IMR-90 (cell line): Measurements from ENCODE around the gene FNDC7. TPM values are rescaled to one million over a fixed set of nuclear protein-coding genes. Genes with fewer than 3 reads are reported as not detected.
A peak's percentile ranks its signal among the peaks of the same experiment; 100 is the strongest.

Experiments
- ATAC-seq: fragments of 200-7000 bp; cut with Tn5 transposase; 2 replicates; pipeline ENCODE4 v1.9.1; 2020; ENCODE audit warnings: low read depth, mild to moderate bottlenecking, moderate library complexity
- BruUV-seq: library from RNA; stranded (reverse); fragments of 400-500 nt; replicated peaks from 2 replicates; lab custom pipeline; 2021; lab: Mats Ljungman, UMichigan
- CTCF ChIA-PET: fragments of 300-600 bp; formaldehyde crosslinking; extraction: SDS; loops from one replicate; lab custom pipeline; 2021; ENCODE audit warnings: antibody characterized with exemption; lab: Yijun Ruan, JAX
- POLR2A ChIA-PET: fragments of 300-600 bp; sonication (Branson Sonifier 250); formaldehyde crosslinking; loops from one replicate; lab custom pipeline; 2022; ENCODE audit warnings: antibody characterized with exemption; ENCODE audit not compliant: unreplicated experiment; lab: Charles Lee
- DNase-seq: peaks from one replicate; pipeline ENCODE4 v3.0.0; 2013
- H2AFZ ChIP-seq: replicated peaks from 2 replicates; pipeline ENCODE3; 2013; ENCODE audit warnings: low read length, mild to moderate bottlenecking; ENCODE audit not compliant: poor library complexity
- H2AK5ac ChIP-seq: 2 replicates; pipeline ENCODE4 v1.6.1; 2013; ENCODE audit warnings: low read depth, low read length, inconsistent platforms
- H2AK9ac ChIP-seq: replicated peaks from 2 replicates; pipeline ENCODE3; 2013; ENCODE audit warnings: mild to moderate bottlenecking, low read depth, low read length, moderate library complexity; ENCODE audit not compliant: poor library complexity
- H2BK120ac ChIP-seq: 2 replicates; pipeline ENCODE4 v1.6.1; 2013; ENCODE audit warnings: low read depth, low read length, inconsistent platforms
- H2BK15ac ChIP-seq: 3 replicates; pipeline ENCODE4 v1.6.1; 2013; ENCODE audit warnings: low read depth, low read length, inconsistent platforms
- H2BK20ac ChIP-seq: 2 replicates; pipeline ENCODE4 v1.6.1; 2013; ENCODE audit warnings: low read depth, mild to moderate bottlenecking, inconsistent platforms, low read length, moderate library complexity
- H2BK5ac ChIP-seq: 2 replicates; pipeline ENCODE4 v1.6.1; 2013; ENCODE audit warnings: mild to moderate bottlenecking, low read depth, low read length, inconsistent platforms; ENCODE audit not compliant: poor library complexity, severe bottlenecking
- H3K14ac ChIP-seq: replicated peaks from 2 replicates; pipeline ENCODE4 v1.6.1; 2013; ENCODE audit warnings: low read depth, low read length, inconsistent platforms
- H3K18ac ChIP-seq: 2 replicates; pipeline ENCODE4 v1.6.1; 2013; ENCODE audit warnings: low read depth, low read length, control low read depth
- H3K23ac ChIP-seq: 2 replicates; pipeline ENCODE4 v1.6.1; 2013; ENCODE audit warnings: low read depth, low read length, inconsistent platforms
- H3K27ac ChIP-seq: 2 replicates; pipeline ENCODE4 v1.5.1; 2013; ENCODE audit warnings: mild to moderate bottlenecking, control low read depth, low read length; ENCODE audit not compliant: insufficient read depth
- H3K27me3 ChIP-seq: 2 replicates; pipeline ENCODE4 v1.6.1; 2013; ENCODE audit warnings: low read length; ENCODE audit not compliant: control insufficient read depth, insufficient read depth
- H3K36me3 ChIP-seq: 2 replicates; pipeline ENCODE4 v1.6.1; 2013; ENCODE audit warnings: low read length, mixed read lengths; ENCODE audit not compliant: control insufficient read depth, insufficient read depth
- H3K4ac ChIP-seq: 2 replicates; pipeline ENCODE4 v1.6.1; 2013; ENCODE audit warnings: low read depth, low read length, inconsistent platforms
- H3K4me1 ChIP-seq: 2 replicates; pipeline ENCODE4 v1.6.1; 2013; ENCODE audit warnings: low read length, mixed read lengths; ENCODE audit not compliant: control insufficient read depth, insufficient read depth
- H3K4me2 ChIP-seq: 2 replicates; pipeline ENCODE4 v1.6.1; 2013; ENCODE audit warnings: low read depth, mild to moderate bottlenecking, control low read depth, low read length, moderate library complexity
- H3K4me3 ChIP-seq: 2 replicates; pipeline ENCODE4 v1.5.1; 2013; ENCODE audit warnings: low read depth, mild to moderate bottlenecking, control low read depth, low read length, moderate library complexity; ENCODE audit not compliant: insufficient read depth
- H3K56ac ChIP-seq: 2 replicates; pipeline ENCODE4 v1.6.1; 2013; ENCODE audit warnings: low read length, inconsistent platforms; ENCODE audit not compliant: insufficient read depth; ENCODE audit errors: extremely low read depth
- H3K79me1 ChIP-seq, 2 experiments: 2 replicates each; pipeline ENCODE4 v1.6.1; 2013; ENCODE audit warnings: low read length in 2 of 2, inconsistent platforms in 1 of 2, low read depth in 1 of 2
- H3K9ac ChIP-seq: 2 replicates; pipeline ENCODE4 v1.6.1; 2013; ENCODE audit warnings: low read depth, low read length, control low read depth
- H3K9me1 ChIP-seq: 2 replicates; pipeline ENCODE4 v1.6.1; 2013; ENCODE audit warnings: low read length, inconsistent platforms; ENCODE audit not compliant: insufficient read depth
- H3K9me3 ChIP-seq: 2 replicates; pipeline ENCODE4 v1.6.1; 2013; ENCODE audit warnings: low read length; ENCODE audit not compliant: control insufficient read depth, insufficient read depth
- H4K20me1 ChIP-seq: 2 replicates; pipeline ENCODE4 v1.6.1; 2013; ENCODE audit warnings: low read length, inconsistent platforms; ENCODE audit not compliant: insufficient read depth
- H4K5ac ChIP-seq: 2 replicates; pipeline ENCODE4 v1.6.1; 2013; ENCODE audit warnings: mild to moderate bottlenecking, low read depth, low read length, control low read depth
- H4K8ac ChIP-seq, 2 experiments: 2 replicates each; pipeline ENCODE4 v1.6.1; 2013; ENCODE audit warnings: low read depth in 2 of 2, low read length in 2 of 2, control low read depth in 1 of 2, inconsistent platforms in 1 of 2
- H4K91ac ChIP-seq: 2 replicates; pipeline ENCODE4 v1.6.1; 2013; ENCODE audit warnings: low read depth, low read length, inconsistent platforms; ENCODE audit not compliant: insufficient read depth
- BHLHE40 ChIP-seq: fragments of 150-350 bp; IDR thresholded peaks from 2 replicates; pipeline ENCODE4 v1.6.1; 2016; ENCODE audit warnings: mild to moderate bottlenecking, low read depth, low read length
- CEBPB ChIP-seq: IDR thresholded peaks from 2 replicates; pipeline ENCODE4 v1.6.1; 2012; ENCODE audit warnings: low read depth, low read length, improper control_type of control experiment
- CHD1 ChIP-seq: IDR thresholded peaks from 2 replicates; pipeline ENCODE4 v1.6.1; 2012; ENCODE audit warnings: low read depth, low read length, improper control_type of control experiment
- CTCF ChIP-seq: conservative IDR thresholded peaks from 2 replicates; pipeline ENCODE4 v1.5.1; 2012; ENCODE audit warnings: mild to moderate bottlenecking, low read depth, low read length, improper control_type of control experiment
- ELK1 ChIP-seq: fragments of 150-350 bp; IDR thresholded peaks from 2 replicates; pipeline ENCODE4 v1.6.1; 2016; ENCODE audit warnings: low read depth, mild to moderate bottlenecking, low read length, moderate library complexity, borderline replicate concordance
- MAFK ChIP-seq: IDR thresholded peaks from 2 replicates; pipeline ENCODE4 v1.6.1; 2012; ENCODE audit warnings: low read depth, low read length, improper control_type of control experiment
- MAZ ChIP-seq: IDR thresholded peaks from 2 replicates; pipeline ENCODE4 v1.6.1; 2012; ENCODE audit warnings: low read depth, mild to moderate bottlenecking, low read length, improper control_type of control experiment, moderate library complexity, borderline replicate concordance
- POLR2A ChIP-seq: IDR thresholded peaks from 2 replicates; pipeline ENCODE4 v1.6.1; 2012; ENCODE audit warnings: mild to moderate bottlenecking, low read depth, low read length
- dilution Hi-C: fragments of 300-500 bp; cut with HindIII; formaldehyde crosslinking; loops from one replicate; pipeline ENCODE4 v1.14.3; 2018; ENCODE audit warnings: low sequenced_read_pairs; ENCODE audit not compliant: unreplicated experiment
- in situ Hi-C: fragments of 300-500 bp; cut with MboI; formaldehyde crosslinking; loops from 3 replicates; pipeline ENCODE4 v1.14.3; 2019; ENCODE audit warnings: low sequenced_read_pairs, inconsistent platforms, mixed read lengths
- intact Hi-C: fragments of 100-400 bp; cut with micrococcal nuclease; formaldehyde crosslinking; loops from 2 replicates; pipeline ENCODE4 v1.10.0; 2022
- polyA plus RNA-seq, 3 experiments: library from polyadenylated mRNA; depleted of rRNA; stranded (reverse); fragments of >200 nt; gene quantifications; 2 replicates each; pipeline ENCODE4 v1.2.3, GENCODE V29; 2012; ENCODE audit warnings: low replicate concordance in 1 of 3
- total RNA-seq: library from RNA; depleted of rRNA; stranded (reverse); fragments of >200 nt; gene quantifications from 2 replicates; pipeline ENCODE4 v1.2.3, GENCODE V29; 2012

Gene FNDC7
- total and polyA plus RNA-seq, 2 of the 4 experiments (the other 2 are of a cell fraction) = not detected

- CTCF ChIA-PET = no interaction called here
- in situ Hi-C loops = no loop called here
- H2AFZ ChIP-seq = no peak overlapping the region
- H4K20me1 ChIP-seq = no peaks in the 10 kb centered on the region
- no peak overlapping the region for H3K4me3 ChIP-seq
- peaks cover 16% of the 10 kb centered on the region for H3K36me3 ChIP-seq
- no peak overlapping the region for H3K4me2 ChIP-seq
- no peak overlapping the region for H4K5ac ChIP-seq
- intact Hi-C loops = no loop called here
- H2AK9ac ChIP-seq = no peak overlapping the region
- H3K9me1 ChIP-seq = no peaks in the 10 kb centered on the region
- H2AK5ac ChIP-seq = no peak overlapping the region
- ATAC-seq (peak; percentile 73), DNase-seq (peak; percentile 3)
- no peak overlapping the region for H3K18ac ChIP-seq
- H4K91ac ChIP-seq = no peak overlapping the region
- H2BK5ac ChIP-seq = no peak overlapping the region
- dilution Hi-C loops = no loop called here
- H3K27ac ChIP-seq = no peak overlapping the region
- H3K9ac ChIP-seq = no peak overlapping the region
- H2BK120ac ChIP-seq = no peak overlapping the region
- H3K23ac ChIP-seq = no peak overlapping the region
- no peak overlapping the region for H2BK15ac ChIP-seq
- H3K14ac ChIP-seq = no peak overlapping the region
- no peak overlapping the region for H3K4ac ChIP-seq
- POLR2A ChIA-PET = no interaction called here
- H3K56ac ChIP-seq = no peak overlapping the region
- H3K4me1 ChIP-seq = no peaks in the 10 kb centered on the region
- H3K79me1 ChIP-seq = peaks cover 3 to 9% of the 10 kb centered on the region in 2 experiments; a peak in 2 of 4 replicates
- BruUV-seq = no TSS peak
- no peak overlapping the region for H4K8ac ChIP-seq
- no peaks in the 10 kb centered on the region for H3K27me3 ChIP-seq
- H2BK20ac ChIP-seq = no peak overlapping the region
- TF ChIP-seq MAZ = no peak
- no peak for TF ChIP-seq BHLHE40
- no peak for TF ChIP-seq CHD1
- no peak for TF ChIP-seq POLR2A
- no peak for TF ChIP-seq CTCF
- TF ChIP-seq ELK1 = no peak
- TF ChIP-seq MAFK = no peak
- TF ChIP-seq CEBPB = no peak
- H3K9me3 ChIP-seq = no peaks in the 10 kb centered on the region
These were observed 65.1 kb downstream of the FNDC7 start for GRCh38 chr1:108777839-108778238.
